ENCODE measurements around the gene TEP1. TPM values are rescaled to one million over a fixed set of nuclear protein-coding genes. Genes with fewer than 3 reads are reported as not detected.

The TEP1 gene
- total RNA-seq (100 to 1,000 TPM in 1 of 5 donors, 10 to 100 TPM in 4; 16.9 to 190 (median 34.1) TPM), polyA plus RNA-seq (10 to 100 TPM in 1 of 3 donors, 1 to 10 TPM in 2; 9.3 to 11.6 (median 9.8) TPM)
- long read RNA-seq, donor 1, result 0 reads
- long read RNA-seq, donor 2, partial matches to known transcripts, result 5 of 5 reads
- long read RNA-seq, donor 2, other reads (novel, unspliced or antisense), result 0 of 5 reads
- long read RNA-seq, donor 3, partial matches to known transcripts, result 0 of 2 reads
- long read RNA-seq, donor 3, other reads (novel, unspliced or antisense), result 0 of 2 reads
- long read RNA-seq, donor 4, result 0 reads
- long read RNA-seq, donor 5, partial matches to known transcripts, result 0 of 1 reads
- long read RNA-seq, donor 5, other reads (novel, unspliced or antisense), result 0 of 1 reads
- long read RNA-seq, donor 6, partial matches to known transcripts, result 49 of 105 reads
- long read RNA-seq, donor 6, other reads (novel, unspliced or antisense), result 56 of 105 reads
- long read RNA-seq, donor 7, partial matches to known transcripts, result 0 of 1 reads
- long read RNA-seq, donor 7, other reads (novel, unspliced or antisense), result 0 of 1 reads
- long read RNA-seq, donor 8, result 0 reads
- long read RNA-seq, donor 9, partial matches to known transcripts, result 0 of 2 reads
- long read RNA-seq, donor 9, other reads (novel, unspliced or antisense), result 0 of 2 reads
- long read RNA-seq, donor 10, result 0 reads

- intact Hi-C loops (cut with DNase I; ENCODE audit: low total_unique reads), result loop anchor here (10.0 kb wide), 1 partner anchor 62 kb away; no protein-coding TSS in a partner anchor
- H3K27me3 ChIP-seq, result no peaks in the 10 kb centered on the region
- peak within 1 kb of the TSS; percentile 64 to 95 (median 78) for H3K4me3 ChIP-seq
- DNase-seq, result peak; percentile 90 to 95
- 0 to 1% (median 0%) methylated on average over 29 to 43 of the region's 43 CpGs for WGBS, 5 donors
- H3K27ac ChIP-seq, result peak within 1 kb of the TSS; percentile 92 to 99 (median 96)
- no peaks in the 10 kb centered on the region for H3K9me3 ChIP-seq
- TF ChIP-seq POLR2A (IDR thresholded peaks at IDR 0.05) (peak in 1 of 4 donors; percentile 24), CTCF (IDR thresholded peaks at IDR 0.05) (no peak), POLR2AphosphoS5 (IDR thresholded peaks at IDR 0.05) (peak; percentile 49 to 89 (median 84)), EP300 (IDR thresholded peaks at IDR 0.05) (no peak)
- peaks cover under 1 to 9% (median 7%) of the 10 kb centered on the region in 4 donors for H3K36me3 ChIP-seq
- peaks cover 19 to 53% (median 34%) of the 10 kb centered on the region in 4 donors for H3K4me1 ChIP-seq
These were observed at the start of gene TEP1 for GRCh38 chr14:20412876-20413743. TEP1 (minus strand) TSS chr14:20413501; CDS start chr14:20408439, 5,062 bp downstream.

- 0 to 1% (median 0%) methylated on average over 23 to 67 of the region's 67 CpGs for WGBS, 5 donors
- Histone ChIP-seq H3K27ac (peak within 1 kb of the TSS; percentile 96 to 99 (median 98)), H3K36me3 (peaks cover 29 to 39% (median 35%) of the 10 kb centered on the region in 4 donors), H3K9me3 (no peaks in the 10 kb centered on the region), H3K27me3 (no peaks in the 10 kb centered on the region), H3K4me1 (peaks cover 13 to 51% (median 42%) of the 10 kb centered on the region in 4 donors), H3K4me3 (peak within 1 kb of the TSS; percentile 88 to 99 (median 91))
- TF ChIP-seq CTCF (IDR thresholded peaks at IDR 0.05), result peak in 1 of 7 experiments; percentile 9
- no peak for TF ChIP-seq EP300 (IDR thresholded peaks at IDR 0.05)
- peak in 2 of 4 donors; percentile 50 to 70 for TF ChIP-seq POLR2A (IDR thresholded peaks at IDR 0.05)
- peak; percentile 84 to 96 (median 86) for TF ChIP-seq POLR2AphosphoS5 (IDR thresholded peaks at IDR 0.05)
- intact Hi-C loops (cut with DNase I; ENCODE audit: low total_unique reads), result no loop called here
- peak; percentile 99 to 100 for DNase-seq
These were observed 48.2 kb upstream of the TEP1 start, which contains the start of gene PIP4P1 for GRCh38 chr14:20461225-20462141. PIP4P1 (minus strand) TSS chr14:20461434; CDS start chr14:20461325, 109 bp downstream.

GRCh38 chr14:20460458-20461224 lies 47.3 kb upstream of the TEP1 start:
- H3K4me3 ChIP-seq, result peak overlapping the region; percentile 88 to 99 (median 91)
- WGBS, 5 donors, result 3 to 9% (median 4%) methylated on average over 17 to 32 of the region's 32 CpGs
- no peaks in the 10 kb centered on the region for H3K27me3 ChIP-seq
- DNase-seq, result peak; percentile 68 to 86
- H3K27ac ChIP-seq, result peak overlapping the region; percentile 96 to 99 (median 98)
- TF ChIP-seq CTCF (IDR thresholded peaks at IDR 0.05) (no peak), EP300 (IDR thresholded peaks at IDR 0.05) (no peak)
- intact Hi-C loops (cut with DNase I; ENCODE audit: low total_unique reads), result no loop called here
- no peaks in the 10 kb centered on the region for H3K9me3 ChIP-seq
- peaks cover 21 to 59% (median 51%) of the 10 kb centered on the region in 4 donors for H3K4me1 ChIP-seq
- peaks cover 30 to 42% (median 37%) of the 10 kb centered on the region in 4 donors for H3K36me3 ChIP-seq
